ENCODE measurements around the gene AMN.

DNA sequence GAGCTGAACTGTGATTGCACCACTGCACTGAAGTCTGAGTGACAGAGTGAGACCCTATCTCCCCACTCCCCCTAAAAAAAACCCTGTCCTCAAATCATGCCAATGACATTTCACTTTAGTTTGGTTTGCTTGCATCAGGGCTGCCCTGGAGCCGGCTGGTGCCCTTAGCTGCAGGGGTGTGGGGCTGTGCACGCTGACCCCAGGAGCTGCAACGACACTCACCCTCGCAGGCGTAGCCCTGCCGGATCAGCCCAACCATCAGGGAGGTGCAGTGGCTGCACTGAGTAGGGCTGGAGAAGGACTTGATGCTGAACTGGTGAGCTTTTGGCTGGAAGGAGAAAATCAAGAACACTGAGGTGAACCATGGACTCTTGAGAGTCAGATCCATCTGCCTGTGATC is 29.8 kb downstream of the AMN start:
- TF ChIP-seq POLR2A (IDR thresholded peaks at IDR 0.05; ENCODE audit: extremely low read depth, insufficient read length): no peak
- TF ChIP-seq, protein P1, sequence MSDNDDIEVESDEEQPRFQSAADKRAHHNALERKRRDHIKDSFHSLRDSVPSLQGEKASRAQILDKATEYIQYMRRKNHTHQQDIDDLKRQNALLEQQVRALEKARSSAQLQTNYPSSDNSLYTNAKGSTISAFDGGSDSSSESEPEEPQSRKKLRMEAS (IDR thresholded peaks at IDR 0.05; ENCODE audit: low read depth, low read length): no peak
- TF ChIP-seq, protein P2, sequence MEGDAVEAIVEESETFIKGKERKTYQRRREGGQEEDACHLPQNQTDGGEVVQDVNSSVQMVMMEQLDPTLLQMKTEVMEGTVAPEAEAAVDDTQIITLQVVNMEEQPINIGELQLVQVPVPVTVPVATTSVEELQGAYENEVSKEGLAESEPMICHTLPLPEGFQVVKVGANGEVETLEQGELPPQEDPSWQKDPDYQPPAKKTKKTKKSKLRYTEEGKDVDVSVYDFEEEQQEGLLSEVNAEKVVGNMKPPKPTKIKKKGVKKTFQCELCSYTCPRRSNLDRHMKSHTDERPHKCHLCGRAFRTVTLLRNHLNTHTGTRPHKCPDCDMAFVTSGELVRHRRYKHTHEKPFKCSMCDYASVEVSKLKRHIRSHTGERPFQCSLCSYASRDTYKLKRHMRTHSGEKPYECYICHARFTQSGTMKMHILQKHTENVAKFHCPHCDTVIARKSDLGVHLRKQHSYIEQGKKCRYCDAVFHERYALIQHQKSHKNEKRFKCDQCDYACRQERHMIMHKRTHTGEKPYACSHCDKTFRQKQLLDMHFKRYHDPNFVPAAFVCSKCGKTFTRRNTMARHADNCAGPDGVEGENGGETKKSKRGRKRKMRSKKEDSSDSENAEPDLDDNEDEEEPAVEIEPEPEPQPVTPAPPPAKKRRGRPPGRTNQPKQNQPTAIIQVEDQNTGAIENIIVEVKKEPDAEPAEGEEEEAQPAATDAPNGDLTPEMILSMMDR (IDR thresholded peaks at IDR 0.05; ENCODE audit: low read depth, low read length): no peak
- TF ChIP-seq MYC (IDR thresholded peaks at IDR 0.05; ENCODE audit: low read depth, low read length): no peak
